Trophoblast cell (in vitro differentiated cells and primary cell): ENCODE data around the gene ANP32B.
"Not testable (repeated sequence)": the region's sequence is repeated elsewhere in the genome, so short reads cannot be mapped to it uniquely, and the experiment has no call there.

Experiments used
- DNase-seq, 2 donors: peaks; one replicate each; pipeline ENCODE4 v3.0.0-alpha.2; 2016
- H2AFZ ChIP-seq: 2 replicates; pipeline ENCODE4 v1.6.1; 2013; ENCODE audit warnings: low read length, moderate library complexity, mild to moderate bottlenecking; ENCODE audit not compliant: insufficient read depth, poor library complexity
- H2AK5ac ChIP-seq: 2 replicates; pipeline ENCODE4 v1.6.1; 2013; ENCODE audit warnings: mild to moderate bottlenecking, low read length
- H2BK120ac ChIP-seq: 2 replicates; pipeline ENCODE4 v1.6.1; 2013; ENCODE audit warnings: low read length, mild to moderate bottlenecking, moderate library complexity; ENCODE audit not compliant: insufficient read depth, poor library complexity
- H2BK12ac ChIP-seq: 2 replicates; pipeline ENCODE4 v1.6.1; 2013; ENCODE audit warnings: mild to moderate bottlenecking, low read length, moderate library complexity
- H2BK5ac ChIP-seq: 2 replicates; pipeline ENCODE4 v1.6.1; 2013; ENCODE audit warnings: low read length, low read depth, moderate library complexity, mild to moderate bottlenecking; ENCODE audit not compliant: poor library complexity
- H3K14ac ChIP-seq: 2 replicates; pipeline ENCODE4 v1.6.1; 2013; ENCODE audit warnings: mild to moderate bottlenecking, low read length
- H3K18ac ChIP-seq: 2 replicates; pipeline ENCODE4 v1.6.1; 2013; ENCODE audit warnings: mild to moderate bottlenecking, low read length
- H3K23ac ChIP-seq: 2 replicates; pipeline ENCODE4 v1.6.1; 2013; ENCODE audit warnings: low read length
- H3K27ac ChIP-seq: 2 replicates; pipeline ENCODE4 v1.5.1; 2013; ENCODE audit warnings: low read depth, mild to moderate bottlenecking, inconsistent platforms, low read length, moderate library complexity
- H3K27me3 ChIP-seq: 2 replicates; pipeline ENCODE4 v1.6.1; 2013; ENCODE audit warnings: inconsistent platforms, mild to moderate bottlenecking, low read length, moderate library complexity; ENCODE audit not compliant: insufficient read depth
- H3K36me3 ChIP-seq, 2 experiments: 1 replicate in 1 of 2; 2 replicates in 1 of 2; pipeline ENCODE4 v1.6.1; 2013; ENCODE audit warnings: low read length in 2 of 2, mild to moderate bottlenecking in 2 of 2, moderate library complexity in 1 of 2; ENCODE audit not compliant: insufficient read depth in 2 of 2, control insufficient read depth in 1 of 2
- H3K4ac ChIP-seq: 2 replicates; pipeline ENCODE4 v1.6.1; 2013; ENCODE audit warnings: low read depth, mild to moderate bottlenecking, low read length, moderate library complexity
- H3K4me1 ChIP-seq, 2 experiments: 1 replicate in 1 of 2; 2 replicates in 1 of 2; pipeline ENCODE4 v1.6.1; 2013; ENCODE audit warnings: low read length in 2 of 2, mild to moderate bottlenecking in 2 of 2, moderate library complexity in 1 of 2; ENCODE audit not compliant: insufficient read depth in 2 of 2, control insufficient read depth in 1 of 2
- H3K4me2 ChIP-seq: 2 replicates; pipeline ENCODE4 v1.6.1; 2013; ENCODE audit warnings: inconsistent platforms, mild to moderate bottlenecking, low read length, moderate library complexity
- H3K4me3 ChIP-seq: 2 replicates; pipeline ENCODE4 v1.5.1; 2013; ENCODE audit warnings: mild to moderate bottlenecking, low read depth, low read length, inconsistent platforms
- H3K79me1 ChIP-seq: one replicate; pipeline ENCODE4 v1.6.1; 2013; ENCODE audit warnings: low read length
- H3K79me2 ChIP-seq: 2 replicates; pipeline ENCODE4 v1.6.1; 2013; ENCODE audit warnings: low read length, mild to moderate bottlenecking; ENCODE audit not compliant: control insufficient read depth, insufficient read depth, poor library complexity
- H3K9ac ChIP-seq: 2 replicates; pipeline ENCODE4 v1.6.1; 2013; ENCODE audit warnings: mild to moderate bottlenecking, low read length
- H3K9me3 ChIP-seq: 2 replicates; pipeline ENCODE4 v1.6.1; 2013; ENCODE audit warnings: low read depth, mild to moderate bottlenecking, control low read depth, inconsistent platforms, low read length; ENCODE audit not compliant: insufficient read depth
- H4K12ac ChIP-seq: 2 replicates; pipeline ENCODE4 v1.6.1; 2013; ENCODE audit warnings: low read depth, mild to moderate bottlenecking, low read length, moderate library complexity
- H4K8ac ChIP-seq: 2 replicates; pipeline ENCODE4 v1.6.1; 2013; ENCODE audit warnings: low read depth, mild to moderate bottlenecking, low read length, moderate library complexity
- H4K91ac ChIP-seq: one replicate; pipeline ENCODE4 v1.6.1; 2013; ENCODE audit warnings: low read depth, mild to moderate bottlenecking, low read length, moderate library complexity
- WGBS: extraction: QIAGEN DNeasy Blood & Tissue Kit; methylation state at CpG from one replicate; pipeline ENCODE4 v1.1.7; 2013; ENCODE audit warnings: missing lambda C conversion rate; ENCODE audit not compliant: insufficient read length, insufficient coverage; ENCODE audit errors: extremely low coverage; 5-methylcytosine and 5-hydroxymethylcytosine counted together

ANP32B gene

DNA sequence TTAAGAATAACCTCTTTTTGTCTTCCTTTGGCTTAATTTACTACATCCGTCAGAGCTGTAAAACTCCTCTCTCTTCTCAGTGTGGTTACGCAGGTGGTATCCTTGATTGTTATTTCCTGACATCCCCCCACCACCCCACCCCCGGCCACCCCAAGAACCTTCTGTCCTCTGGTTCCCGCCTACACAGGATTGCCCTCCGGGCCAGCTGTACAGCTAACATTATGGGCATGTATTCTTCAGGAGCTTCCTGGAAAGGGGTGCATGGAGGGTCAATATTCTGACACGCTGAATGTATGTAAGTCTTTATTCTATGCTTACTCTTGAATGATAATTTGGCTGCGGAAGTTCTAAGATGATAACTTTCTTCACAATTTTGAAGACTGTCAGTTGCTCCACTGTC is 13.0 kb upstream of the ANP32B start:
- Histone ChIP-seq H3K14ac (no peak overlapping the region), H2AFZ (no peak overlapping the region), H3K9ac (no peak overlapping the region), H3K4me1 (no peaks in the 10 kb centered on the region), H3K18ac (no peak overlapping the region), H2AK5ac (no peak overlapping the region), H4K8ac (no peak overlapping the region), H3K9me3 (no peaks in the 10 kb centered on the region), H3K79me2 (no peaks in the 10 kb centered on the region), H2BK12ac (no peak overlapping the region), H4K91ac (no peak overlapping the region), H3K27ac (no peak overlapping the region), H4K12ac (no peak overlapping the region), H3K79me1 (no peaks in the 10 kb centered on the region), H2BK120ac (no peak overlapping the region), H3K4me3 (no peak overlapping the region), H3K23ac (no peak overlapping the region), H3K4me2 (no peak overlapping the region), H3K36me3 (no peaks in the 10 kb centered on the region), H2BK5ac (no peak overlapping the region), H3K27me3 (no peaks in the 10 kb centered on the region), H3K4ac (no peak overlapping the region)
- no peak for DNase-seq
- WGBS, result no CpG with 5 or more reads among the region's 7 CpGs

DNA sequence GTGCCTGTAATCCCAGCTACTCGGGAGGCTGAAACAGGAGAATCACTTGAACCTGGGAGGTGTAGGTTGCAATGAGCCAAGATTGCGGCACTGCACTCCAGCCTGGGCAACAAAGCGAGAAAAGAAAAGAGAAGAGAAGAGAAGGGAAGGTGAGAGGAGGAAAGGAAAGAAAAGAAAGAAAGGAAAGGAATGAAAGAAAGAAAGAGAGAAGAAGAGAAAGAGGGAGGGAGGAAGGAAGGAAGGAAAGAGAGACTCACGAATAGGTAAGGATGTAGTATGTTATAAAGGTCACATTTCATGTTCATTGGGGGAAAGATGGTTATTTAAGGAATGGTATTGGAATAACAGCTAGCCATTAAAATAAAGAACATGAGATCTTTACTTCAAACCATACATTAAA is 10.4 kb upstream of the ANP32B start:
- Histone ChIP-seq H3K9me3 (no peaks in the 10 kb centered on the region), H3K4me1 (no peaks in the 10 kb centered on the region), H3K9ac (no peak overlapping the region), H2BK120ac (no peak overlapping the region), H3K36me3 (no peaks in the 10 kb centered on the region), H4K91ac (no peak overlapping the region), H3K4ac (no peak overlapping the region), H3K79me2 (no peaks in the 10 kb centered on the region), H3K14ac (no peak overlapping the region), H3K23ac (no peak overlapping the region), H3K79me1 (no peaks in the 10 kb centered on the region), H2BK12ac (no peak overlapping the region), H2AK5ac (no peak overlapping the region), H4K8ac (no peak overlapping the region), H3K4me3 (no peak overlapping the region), H3K27ac (no peak overlapping the region), H2BK5ac (no peak overlapping the region), H2AFZ (no peak overlapping the region), H3K18ac (no peak overlapping the region), H4K12ac (no peak overlapping the region), H3K27me3 (no peaks in the 10 kb centered on the region), H3K4me2 (no peak overlapping the region)
- DNase-seq, result no peak
- no CpG with 5 or more reads among the region's 4 CpGs for WGBS

DNA sequence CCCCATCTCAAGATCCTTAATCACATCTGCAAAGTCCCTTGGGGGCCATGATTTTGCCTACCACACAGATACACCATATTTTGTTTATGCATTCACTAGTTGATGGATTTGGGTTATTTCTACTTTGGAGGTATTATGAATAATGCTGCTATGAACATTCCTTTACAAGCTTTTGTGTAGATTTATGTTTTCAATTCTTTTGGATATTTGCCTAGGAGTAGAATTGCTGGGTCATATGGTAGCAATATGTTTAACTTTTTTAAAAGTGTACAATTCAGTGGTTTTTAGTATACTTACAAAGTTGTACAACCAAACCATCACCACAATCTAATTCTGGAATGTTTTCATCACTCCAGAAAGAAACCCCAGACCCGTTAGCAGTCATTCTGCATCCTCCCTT is 7.8 kb upstream of the ANP32B start:
- no CpG with 5 or more reads among the region's 1 CpG for WGBS
- H4K12ac ChIP-seq, result no peak overlapping the region

DNA sequence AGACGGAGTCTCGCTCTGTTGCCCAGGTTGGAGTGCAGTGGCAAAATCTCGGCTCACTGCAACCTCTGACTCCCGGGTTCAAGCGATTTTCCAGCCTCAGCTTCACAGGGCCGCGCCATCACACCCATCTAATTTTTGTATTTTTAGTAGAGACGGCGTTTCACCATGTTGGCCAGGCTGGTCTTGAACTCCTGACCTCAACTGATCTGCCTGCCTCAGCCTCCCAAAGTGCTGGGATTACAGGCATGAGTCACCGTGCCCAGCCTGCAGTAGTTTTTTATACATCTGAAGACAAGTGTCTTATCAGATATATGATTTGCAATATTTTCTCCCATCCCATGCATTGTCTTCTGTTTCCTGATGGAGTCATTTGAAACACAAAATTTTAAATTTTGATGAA is 6.5 kb upstream of the ANP32B start:
- H4K91ac ChIP-seq, H3K4me2 ChIP-seq, DNase-seq, H3K79me2 ChIP-seq, H2BK5ac ChIP-seq, H3K27me3 ChIP-seq, H3K27ac ChIP-seq, H3K9me3 ChIP-seq, H2AFZ ChIP-seq, H3K4me1 ChIP-seq, H3K23ac ChIP-seq, H4K8ac ChIP-seq, H3K4ac ChIP-seq, H3K14ac ChIP-seq, H4K12ac ChIP-seq, H2BK12ac ChIP-seq, H3K18ac ChIP-seq, H2BK120ac ChIP-seq, H3K4me3 ChIP-seq, H3K9ac ChIP-seq, H3K79me1 ChIP-seq, H2AK5ac ChIP-seq, H3K36me3 ChIP-seq: not testable (repeated sequence)
- no CpG with 5 or more reads among the region's 10 CpGs for WGBS

More for the DNA sequence above, 7.8 kb upstream of the ANP32B start:
- Histone ChIP-seq H3K27me3 (peaks cover 4% of the 10 kb centered on the region), H3K4ac (no peak overlapping the region), H3K14ac (no peak overlapping the region), H3K4me1 (no peaks in the 10 kb centered on the region), H2BK120ac (no peak overlapping the region), H3K9me3 (no peaks in the 10 kb centered on the region), H3K9ac (no peak overlapping the region), H3K27ac (no peak overlapping the region), H3K79me1 (no peaks in the 10 kb centered on the region), H4K8ac (no peak overlapping the region), H3K4me2 (no peak overlapping the region), H3K23ac (no peak overlapping the region), H3K36me3 (no peaks in the 10 kb centered on the region), H2BK12ac (no peak overlapping the region), H4K91ac (no peak overlapping the region), H2BK5ac (no peak overlapping the region), H3K4me3 (no peak overlapping the region), H2AFZ (no peak overlapping the region), H3K18ac (no peak overlapping the region), H3K79me2 (no peaks in the 10 kb centered on the region), H2AK5ac (no peak overlapping the region)
- DNase-seq, result no peak
